Measurements from ENCODE around the gene KY. TPM values are rescaled to one million over a fixed set of nuclear protein-coding genes. Genes with fewer than 3 reads are reported as not detected.

Gene KY
- total and polyA plus RNA-seq, 2 experiments from 2014 or later = not detected

GRCh38 chr3:134677196-134677986, 26.6 kb upstream of the KY start:
- Histone ChIP-seq H2AFZ (0 out of 2 replicates have a peak overlapping the region, but pooled peaks have one; percentile 8), H3K4me2 (no peak overlapping the region), H4K20me1 (replicated peaks; ENCODE audit: insufficient read depth) (no peaks in the 10 kb centered on the region; the same call in 1 of the 2 replicates), H3F3A (replicated peaks; ENCODE audit: low read depth) (no peaks in the 10 kb centered on the region), H3K36me3 (ENCODE audit: insufficient read depth) (no peaks in the 10 kb centered on the region), H3K27me3 (ENCODE audit: insufficient read depth) (no peaks in the 10 kb centered on the region; the same call in 1 of the 2 replicates), H3K79me2 (replicated peaks; ENCODE audit: insufficient read depth) (no peaks in the 10 kb centered on the region), H3K27ac (ENCODE audit: low read depth) (no peak overlapping the region), H3K4me3 (no peak overlapping the region), H3K4me1 (ENCODE audit: insufficient read depth) (no peaks in the 10 kb centered on the region), H3K9me2 (ENCODE audit: insufficient read depth) (no peaks in the 10 kb centered on the region; the same call in 1 of the 2 replicates)
- H3K9me3 Mint-ChIP-seq = peaks cover 12% of the 10 kb centered on the region
- H3K27me3 Mint-ChIP-seq (ENCODE audit: insufficient read depth, low read depth, poor library complexity) = peaks cover 7% of the 10 kb centered on the region
- TF ChIP-seq POLR2AphosphoS5 (IDR thresholded peaks at IDR 0.05; ENCODE audit: low read depth) (no peak), ZNF331 (CRISPR knock-in tag; IDR thresholded peaks at IDR 0.05; ENCODE audit: low read depth) (no peak), CREB1 (CRISPR knock-in tag; IDR thresholded peaks at IDR 0.05; ENCODE audit: low read depth) (no peak)
- TF ChIP-seq, protein P1, sequence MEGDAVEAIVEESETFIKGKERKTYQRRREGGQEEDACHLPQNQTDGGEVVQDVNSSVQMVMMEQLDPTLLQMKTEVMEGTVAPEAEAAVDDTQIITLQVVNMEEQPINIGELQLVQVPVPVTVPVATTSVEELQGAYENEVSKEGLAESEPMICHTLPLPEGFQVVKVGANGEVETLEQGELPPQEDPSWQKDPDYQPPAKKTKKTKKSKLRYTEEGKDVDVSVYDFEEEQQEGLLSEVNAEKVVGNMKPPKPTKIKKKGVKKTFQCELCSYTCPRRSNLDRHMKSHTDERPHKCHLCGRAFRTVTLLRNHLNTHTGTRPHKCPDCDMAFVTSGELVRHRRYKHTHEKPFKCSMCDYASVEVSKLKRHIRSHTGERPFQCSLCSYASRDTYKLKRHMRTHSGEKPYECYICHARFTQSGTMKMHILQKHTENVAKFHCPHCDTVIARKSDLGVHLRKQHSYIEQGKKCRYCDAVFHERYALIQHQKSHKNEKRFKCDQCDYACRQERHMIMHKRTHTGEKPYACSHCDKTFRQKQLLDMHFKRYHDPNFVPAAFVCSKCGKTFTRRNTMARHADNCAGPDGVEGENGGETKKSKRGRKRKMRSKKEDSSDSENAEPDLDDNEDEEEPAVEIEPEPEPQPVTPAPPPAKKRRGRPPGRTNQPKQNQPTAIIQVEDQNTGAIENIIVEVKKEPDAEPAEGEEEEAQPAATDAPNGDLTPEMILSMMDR (conservative IDR thresholded peaks at IDR 0.05; ENCODE audit: low read depth in 2 of 2) = peak; percentile 89 to 90
- DNase-seq (ENCODE audit: low spot score) (peak; percentile 78), ATAC-seq (peak; percentile 100)
- H3K4me3 Mint-ChIP-seq = no peak overlapping the region
- no peaks in the 10 kb centered on the region for H3K4me1 Mint-ChIP-seq
- H3K36me3 Mint-ChIP-seq (ENCODE audit: low read depth) = no peaks in the 10 kb centered on the region; the same call in 2 of the 3 replicates
- H3K27ac Mint-ChIP-seq = no peak overlapping the region

- Histone ChIP-seq H3K9me2 (ENCODE audit: insufficient read depth) (no peaks in the 10 kb centered on the region; the same call in 1 of the 2 replicates), H3F3A (replicated peaks; ENCODE audit: low read depth) (no peaks in the 10 kb centered on the region), H3K79me2 (replicated peaks; ENCODE audit: insufficient read depth) (no peaks in the 10 kb centered on the region), H3K27me3 (ENCODE audit: insufficient read depth) (no peaks in the 10 kb centered on the region; the same call in 1 of the 2 replicates), H4K20me1 (replicated peaks; ENCODE audit: insufficient read depth) (no peaks in the 10 kb centered on the region; the same call in 1 of the 2 replicates), H3K27ac (ENCODE audit: low read depth) (no peak overlapping the region), H3K4me1 (ENCODE audit: insufficient read depth) (no peaks in the 10 kb centered on the region), H3K4me2 (no peak overlapping the region), H3K4me3 (no peak overlapping the region), H2AFZ (no peak overlapping the region), H3K36me3 (ENCODE audit: insufficient read depth) (no peaks in the 10 kb centered on the region)
- TF ChIP-seq NANOG (IDR thresholded peaks at IDR 0.05; ENCODE audit: borderline replicate concordance) (no peak), EZH2phosphoT487 (IDR thresholded peaks at IDR 0.05; ENCODE audit: unreplicated experiment) (no peak), POLR2AphosphoS5 (IDR thresholded peaks at IDR 0.05; ENCODE audit: low read depth) (no peak)
- Mint-ChIP-seq H3K36me3 (ENCODE audit: low read depth) (no peaks in the 10 kb centered on the region; the same call in 2 of the 3 replicates), H3K27ac (no peak overlapping the region), H3K4me3 (no peak overlapping the region), H3K27me3 (ENCODE audit: insufficient read depth, low read depth, poor library complexity) (peaks cover 8% of the 10 kb centered on the region), H3K9me3 (peaks cover 12% of the 10 kb centered on the region), H3K4me1 (no peaks in the 10 kb centered on the region)
- no peak for ATAC-seq
- no peak for DNase-seq (ENCODE audit: low spot score)
These were observed 25.0 kb upstream of the KY start for GRCh38 chr3:134675726-134676256.

DNA sequence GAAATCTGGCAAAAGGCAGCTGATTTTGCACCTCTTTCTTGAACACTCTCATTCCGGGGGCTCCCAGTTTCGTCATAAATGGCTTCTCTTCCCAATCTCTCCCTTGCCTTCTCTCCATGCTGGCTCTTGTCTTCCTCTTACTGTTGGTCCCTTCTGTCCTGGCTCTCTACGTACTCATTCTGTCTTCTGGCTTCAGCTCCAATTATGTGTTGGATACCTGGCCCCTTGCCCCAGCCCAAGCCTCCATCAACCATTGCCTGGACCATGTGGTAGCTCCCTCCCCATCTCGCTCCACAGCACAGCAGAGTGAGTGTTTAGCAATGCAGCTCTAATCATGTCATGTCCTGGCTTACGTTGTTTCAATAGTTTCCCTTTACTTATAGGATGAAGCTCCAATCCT, 21.7 kb upstream of the KY start:
- H3K9me3 Mint-ChIP-seq = peaks cover 12% of the 10 kb centered on the region
- H3K36me3 Mint-ChIP-seq (ENCODE audit: low read depth) = no peaks in the 10 kb centered on the region; the same call in 2 of the 3 replicates
- H3K4me3 Mint-ChIP-seq = no peak overlapping the region
- no peaks in the 10 kb centered on the region for H3K36me3 ChIP-seq (ENCODE audit: insufficient read depth)
- no peak overlapping the region for H3K4me3 ChIP-seq
- no peaks in the 10 kb centered on the region for H3K4me1 Mint-ChIP-seq
- no peak for DNase-seq (ENCODE audit: low spot score)
- H3K9me2 ChIP-seq (ENCODE audit: insufficient read depth) = no peaks in the 10 kb centered on the region; the same call in 1 of the 2 replicates
- no peak overlapping the region for H3K27ac ChIP-seq (ENCODE audit: low read depth)
- H3K4me1 ChIP-seq (ENCODE audit: insufficient read depth) = no peaks in the 10 kb centered on the region
- peaks cover 3% of the 10 kb centered on the region for H3K27me3 Mint-ChIP-seq (ENCODE audit: insufficient read depth, low read depth, poor library complexity)
- ATAC-seq = no peak
- TF ChIP-seq NANOG (IDR thresholded peaks at IDR 0.05; ENCODE audit: borderline replicate concordance) = no peak
- TF ChIP-seq, protein P1 (conservative IDR thresholded peaks at IDR 0.05; ENCODE audit: low read depth in 2 of 2) = no peak
- H3K27me3 ChIP-seq (ENCODE audit: insufficient read depth) = no peaks in the 10 kb centered on the region
- no peak overlapping the region for H3K27ac Mint-ChIP-seq
- H3F3A ChIP-seq (replicated peaks; ENCODE audit: low read depth) = no peaks in the 10 kb centered on the region
- H2AFZ ChIP-seq = no peak overlapping the region
- H3K79me2 ChIP-seq (replicated peaks; ENCODE audit: insufficient read depth) = no peaks in the 10 kb centered on the region
- no peaks in the 10 kb centered on the region for H4K20me1 ChIP-seq (replicated peaks; ENCODE audit: insufficient read depth)
- H3K4me2 ChIP-seq = no peak overlapping the region

Measured in GM23338 (cell line).